ENCODE results near the gene HYAL3.
"Not testable (repeated sequence)": the region's sequence is repeated elsewhere in the genome, so short reads cannot be mapped to it uniquely, and the experiment has no call there.

Gene HYAL3

DNA sequence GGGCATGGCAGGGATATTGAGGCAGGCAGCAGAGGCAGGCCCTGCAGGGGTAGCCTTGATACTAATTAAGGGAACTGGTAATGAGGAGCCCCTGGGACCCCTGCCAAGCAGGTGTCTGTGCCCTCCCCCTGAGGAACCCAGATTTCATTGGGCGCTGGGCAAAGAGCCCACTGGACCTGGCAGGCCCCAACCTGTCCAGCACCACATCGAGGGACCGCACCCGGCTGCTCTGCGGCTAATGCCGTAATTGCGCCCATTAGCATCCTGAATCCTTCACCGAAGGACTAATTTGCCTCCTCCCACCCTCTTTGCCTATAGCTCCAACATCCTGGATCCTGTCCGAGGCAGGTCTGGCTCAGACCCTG, 44.0 kb downstream of the HYAL3 start:
- no peak for DNase-seq (ENCODE audit: low spot score)

- DNase-seq (ENCODE audit: low spot score): no peak
These were observed 44.5 kb downstream of the HYAL3 start for GRCh38 chr3:50254577-50255250.

DNA sequence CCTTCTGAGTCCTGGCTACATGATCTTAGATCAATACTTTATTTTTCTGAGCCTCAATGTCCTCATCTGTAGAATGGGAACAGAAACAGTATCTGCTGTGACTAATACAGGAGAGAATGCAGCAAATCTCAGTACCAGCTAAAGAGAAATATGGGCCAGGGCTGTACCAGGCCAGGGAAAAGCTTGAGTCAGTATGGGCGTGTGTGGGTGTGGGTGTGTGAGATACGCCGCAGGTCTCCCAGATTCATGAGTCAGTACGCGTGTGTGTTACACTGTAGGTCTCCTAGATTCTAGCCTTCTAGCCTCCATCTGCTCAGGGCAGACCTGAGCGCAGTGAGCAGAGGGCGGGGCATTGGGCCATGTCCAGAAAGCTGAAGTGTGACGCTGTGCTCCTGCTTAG, 48.0 kb downstream of the HYAL3 start:
- DNase-seq (ENCODE audit: low spot score): peak; percentile 92

DNA sequence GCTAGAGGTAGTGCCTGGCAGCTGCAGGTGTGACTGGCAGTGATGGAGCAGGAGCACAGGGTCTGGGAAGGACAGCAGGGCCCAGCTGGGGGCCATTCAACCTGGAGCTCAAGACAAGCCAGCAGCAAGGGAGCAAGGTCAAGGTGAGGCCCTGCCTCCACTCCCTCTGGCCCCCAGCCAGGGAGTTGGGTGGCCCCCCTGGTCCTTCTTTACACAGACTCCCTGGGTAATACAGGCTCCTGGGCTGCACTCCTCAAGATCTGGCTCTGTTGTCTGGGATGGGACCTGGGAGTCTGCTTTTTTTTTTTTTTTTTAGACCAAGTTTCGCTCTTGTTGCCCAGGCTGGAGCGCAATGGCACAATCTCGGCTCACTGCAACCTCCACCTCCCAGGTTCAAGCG, 48.7 kb downstream of the HYAL3 start:
- no peak for DNase-seq (ENCODE audit: low spot score)

DNA sequence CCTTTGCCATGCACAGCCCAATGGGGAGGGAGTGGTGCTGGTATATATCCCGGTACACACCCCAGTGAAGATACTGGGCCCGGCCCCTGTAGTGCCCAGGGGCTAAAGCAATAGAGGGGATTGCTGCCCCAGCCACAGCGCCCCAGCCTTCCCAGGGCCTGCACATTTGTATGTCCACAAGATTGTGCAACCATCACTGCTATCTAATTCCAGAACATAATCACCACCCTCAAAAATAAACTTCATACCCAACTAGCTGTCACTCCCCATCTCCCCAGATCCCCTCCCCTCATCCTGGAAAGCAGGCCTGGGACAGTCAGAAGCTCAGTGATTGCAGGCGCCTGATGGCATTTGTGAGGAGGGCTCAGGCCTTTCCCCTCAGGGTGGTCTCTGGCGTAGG, 49.7 kb downstream of the HYAL3 start:
- no peak for DNase-seq (ENCODE audit: low spot score)

DNA sequence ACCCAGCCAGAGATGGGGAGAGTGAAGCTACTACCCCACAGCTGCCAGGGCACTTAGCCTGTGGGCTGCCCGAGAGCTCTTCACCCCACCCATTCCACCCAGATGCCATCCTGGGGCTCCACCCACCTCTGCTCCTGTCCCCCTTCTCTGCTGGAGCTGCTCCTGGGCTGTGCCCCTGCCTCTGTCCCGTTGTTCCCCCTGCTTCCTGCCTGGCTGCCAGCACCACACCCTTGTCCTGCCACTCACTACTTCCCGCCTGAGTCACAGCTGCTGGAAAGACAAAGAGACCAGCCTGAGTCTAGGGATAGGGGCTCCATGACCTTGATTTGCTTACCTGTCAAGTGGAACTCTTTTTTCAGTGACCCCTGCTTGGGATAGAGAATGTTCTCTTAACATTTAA, 50.8 kb downstream of the HYAL3 start:
- DNase-seq (ENCODE audit: low spot score): peak; percentile 83

DNA sequence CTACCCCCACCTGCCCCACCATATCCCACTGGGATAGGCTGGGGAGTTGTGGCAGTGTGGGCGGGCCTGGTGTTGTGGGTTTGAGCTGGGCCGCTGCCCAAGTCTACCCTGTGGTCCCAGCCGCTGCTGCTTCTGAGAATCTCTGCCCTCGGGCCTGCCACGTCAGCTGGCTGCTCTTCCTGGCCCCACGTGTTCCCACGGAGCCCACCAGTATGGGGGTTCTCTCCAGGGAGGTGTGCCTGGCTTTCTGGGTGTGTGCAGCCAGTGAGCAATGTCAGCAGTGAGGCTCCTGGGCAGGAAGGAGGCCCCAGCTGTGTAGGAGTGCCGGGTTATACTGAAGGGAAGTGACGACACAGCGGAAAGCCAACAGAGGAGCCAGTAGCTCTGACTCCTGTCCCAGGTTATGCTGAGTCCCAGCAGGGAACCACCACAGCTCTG, 52.7 kb downstream of the HYAL3 start:
- peak; percentile 87 for DNase-seq (ENCODE audit: low spot score)

GRCh38 chr3:50245831-50246516, 53.2 kb downstream of the HYAL3 start:
- peak; percentile 84 for DNase-seq (ENCODE audit: low spot score)

DNA sequence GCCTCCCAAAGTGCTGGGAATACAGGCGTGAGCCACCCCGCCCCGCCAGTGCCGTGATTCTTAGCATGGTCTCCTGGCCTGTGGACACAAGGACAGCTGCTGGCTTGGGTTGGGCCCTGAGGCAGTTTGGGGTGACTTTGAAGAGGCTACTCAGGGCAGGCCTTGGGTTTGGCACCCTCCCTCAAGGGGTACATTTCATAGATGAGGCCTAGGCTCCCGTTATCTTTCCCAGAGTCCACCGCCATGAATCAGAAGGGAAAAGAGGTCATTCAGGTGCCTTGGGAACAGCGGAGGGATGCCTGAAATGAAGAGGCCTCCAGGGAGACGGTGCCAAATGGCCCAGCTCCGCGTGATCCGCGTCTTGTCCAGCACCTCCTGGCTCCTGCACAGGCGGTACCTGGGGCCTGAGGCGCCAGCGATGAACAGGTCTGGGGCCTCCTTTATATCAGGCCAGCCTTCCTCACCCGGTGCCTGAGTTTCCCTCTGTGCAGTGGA, 53.9 kb downstream of the HYAL3 start:
- no peak for DNase-seq (ENCODE audit: low spot score)

- DNase-seq (ENCODE audit: low spot score): not testable (repeated sequence)
These were observed 54.4 kb downstream of the HYAL3 start for GRCh38 chr3:50244813-50245212.

- DNase-seq (ENCODE audit: low spot score): no peak
These were observed 55.7 kb downstream of the HYAL3 start for GRCh38 chr3:50243543-50243895.

GRCh38 chr3:50242851-50243542, 56.2 kb downstream of the HYAL3 start:
- peak; percentile 82 for DNase-seq (ENCODE audit: low spot score)
